Activated T-helper 1 cell treated with anti-CD3 and anti-CD28 coated beads, Interleukin-12 subunit alpha, Interleukin-12 subunit beta, Interleukin-2, Interleukin-4 antibody, amounts not matched to agents 30 ng/mL and 10 ng/mL and 1 ng/mL, durations not matched to agents 14 hours and 24 hours and 36 hours (primary cell): ENCODE measurements around the gene TSGA10IP. TPM values are rescaled to one million over a fixed set of nuclear protein-coding genes. Genes with fewer than 3 reads are reported as not detected.

Experiments used
- DNase-seq: peaks from one replicate; pipeline ENCODE4 v3.0.0; 2021; ENCODE audit warnings: low spot score
- H3K27ac Mint-ChIP-seq: one replicate; pipeline ENCODE4 v1.8.0; 2021; ENCODE audit warnings: mild to moderate bottlenecking, mixed read lengths
- H3K27me3 Mint-ChIP-seq: one replicate; pipeline ENCODE4 v1.8.0; 2022; ENCODE audit warnings: mild to moderate bottlenecking, moderate library complexity, mixed read lengths; ENCODE audit not compliant: insufficient read depth
- H3K36me3 Mint-ChIP-seq: one replicate; pipeline ENCODE4 v1.8.0; 2021; ENCODE audit warnings: low read depth, mixed read lengths
- H3K4me1 Mint-ChIP-seq: one replicate; pipeline ENCODE4 v1.8.0; 2021; ENCODE audit warnings: low read depth, mixed read lengths
- H3K4me3 Mint-ChIP-seq: one replicate; pipeline ENCODE4 v1.8.0; 2021; ENCODE audit warnings: mild to moderate bottlenecking, moderate library complexity, mixed read lengths
- H3K9me3 Mint-ChIP-seq: one replicate; pipeline ENCODE4 v1.8.0; 2021; ENCODE audit warnings: mixed read lengths
- intact Hi-C: fragments of 100-400 bp; cut with micrococcal nuclease; formaldehyde crosslinking; loops from one replicate; pipeline ENCODE4 v1.15.1; 2024
- total RNA-seq: library from RNA; stranded (reverse); gene quantifications from 2 replicates; pipeline ENCODE4 v1.2.3, GENCODE V29; 2022

TSGA10IP gene
- total RNA-seq, 1 donor from 2014 or later = not detected

- Mint-ChIP-seq H3K9me3 (no peaks in the 10 kb centered on the region), H3K27ac (no peak overlapping the region), H3K4me1 (peaks cover 8% of the 10 kb centered on the region), H3K4me3 (no peak overlapping the region), H3K27me3 (peaks cover 22% of the 10 kb centered on the region), H3K36me3 (no peaks in the 10 kb centered on the region)
- intact Hi-C loops = no loop called here
- no peak for DNase-seq
These were observed 37.4 kb upstream of the TSGA10IP start for GRCh38 chr11:65907878-65908277.

GRCh38 chr11:65911682-65912568 is 33.4 kb upstream of the TSGA10IP start:
- H3K27me3 Mint-ChIP-seq = peaks cover 9% of the 10 kb centered on the region
- no peak overlapping the region for H3K4me3 Mint-ChIP-seq
- no peaks in the 10 kb centered on the region for H3K9me3 Mint-ChIP-seq
- H3K27ac Mint-ChIP-seq = no peak overlapping the region
- H3K36me3 Mint-ChIP-seq = peaks cover 10% of the 10 kb centered on the region
- peaks cover 17% of the 10 kb centered on the region for H3K4me1 Mint-ChIP-seq
- no peak for DNase-seq
- intact Hi-C loops = no loop called here

GRCh38 chr11:65912845-65913244 is 32.4 kb upstream of the TSGA10IP start:
- intact Hi-C loops = no loop called here
- Mint-ChIP-seq H3K36me3 (peaks cover 13% of the 10 kb centered on the region), H3K4me1 (peaks cover 20% of the 10 kb centered on the region), H3K27me3 (peaks cover 3% of the 10 kb centered on the region), H3K27ac (no peak overlapping the region), H3K9me3 (no peaks in the 10 kb centered on the region), H3K4me3 (no peak overlapping the region)
- DNase-seq = no peak

- Mint-ChIP-seq H3K36me3 (peaks cover 15% of the 10 kb centered on the region), H3K9me3 (no peaks in the 10 kb centered on the region), H3K27me3 (no peaks in the 10 kb centered on the region), H3K27ac (no peak overlapping the region), H3K4me1 (peaks cover 16% of the 10 kb centered on the region), H3K4me3 (peak overlapping the region; percentile 19)
- intact Hi-C loops = no loop called here
- DNase-seq = no peak
These were observed 30.0 kb upstream of the TSGA10IP start for GRCh38 chr11:65915101-65915820.

GRCh38 chr11:65915821-65916251 is 29.4 kb upstream of the TSGA10IP start:
- Mint-ChIP-seq H3K36me3 (peaks cover 15% of the 10 kb centered on the region), H3K27ac (no peak overlapping the region), H3K9me3 (no peaks in the 10 kb centered on the region), H3K4me1 (peaks cover 17% of the 10 kb centered on the region), H3K4me3 (no peak overlapping the region), H3K27me3 (no peaks in the 10 kb centered on the region)
- no peak for DNase-seq
- intact Hi-C loops = no loop called here

- Mint-ChIP-seq H3K27ac (no peak overlapping the region), H3K4me1 (peaks cover 17% of the 10 kb centered on the region), H3K27me3 (no peaks in the 10 kb centered on the region), H3K4me3 (peak overlapping the region; percentile 88), H3K9me3 (no peaks in the 10 kb centered on the region), H3K36me3 (peaks cover 15% of the 10 kb centered on the region)
- DNase-seq = no peak
- intact Hi-C loops = no loop called here
These were observed 28.9 kb upstream of the TSGA10IP start for GRCh38 chr11:65916391-65916790.

- DNase-seq = no peak
- peaks cover 16% of the 10 kb centered on the region for H3K36me3 Mint-ChIP-seq
- peak overlapping the region; percentile 40 for H3K27ac Mint-ChIP-seq
- peak overlapping the region; percentile 88 for H3K4me3 Mint-ChIP-seq
- H3K4me1 Mint-ChIP-seq = peaks cover 17% of the 10 kb centered on the region
- H3K9me3 Mint-ChIP-seq = no peaks in the 10 kb centered on the region
- intact Hi-C loops = no loop called here
- no peaks in the 10 kb centered on the region for H3K27me3 Mint-ChIP-seq
These were observed 28.2 kb upstream of the TSGA10IP start for GRCh38 chr11:65917077-65917433.

- H3K27me3 Mint-ChIP-seq = no peaks in the 10 kb centered on the region
- intact Hi-C loops = no loop called here
- peak overlapping the region; percentile 84 for H3K27ac Mint-ChIP-seq
- H3K4me1 Mint-ChIP-seq = peaks cover 17% of the 10 kb centered on the region
- peaks cover 22% of the 10 kb centered on the region for H3K36me3 Mint-ChIP-seq
- no peak for DNase-seq
- H3K9me3 Mint-ChIP-seq = no peaks in the 10 kb centered on the region
- H3K4me3 Mint-ChIP-seq = peak overlapping the region; percentile 88
These were observed 27.7 kb upstream of the TSGA10IP start for GRCh38 chr11:65917434-65918210.

- Mint-ChIP-seq H3K27ac (peak within 1 kb of the TSS; percentile 84), H3K27me3 (no peaks in the 10 kb centered on the region), H3K36me3 (peaks cover 30% of the 10 kb centered on the region), H3K4me3 (peak within 1 kb of the TSS; percentile 94), H3K9me3 (no peaks in the 10 kb centered on the region), H3K4me1 (peaks cover 17% of the 10 kb centered on the region)
- no peak for DNase-seq
- intact Hi-C loops = loop anchor here (1.0 kb wide), 10 partner anchors 10 to 303 kb away; partner anchors contain the start of genes BANF1, CCDC85B, EIF1AD and FOSL1
These were observed 26.8 kb upstream of the TSGA10IP start, which contains the start of gene C11orf68 for GRCh38 chr11:65918211-65919140. TSS of gene C11orf68 (minus strand) at chr11:65919062. CDS start at chr11:65919031, 31 bp downstream.

- Mint-ChIP-seq H3K4me3 (peak within 1 kb of the TSS; percentile 94), H3K4me1 (peaks cover 17% of the 10 kb centered on the region), H3K27me3 (no peaks in the 10 kb centered on the region), H3K27ac (peak within 1 kb of the TSS; percentile 84), H3K36me3 (peaks cover 32% of the 10 kb centered on the region), H3K9me3 (no peaks in the 10 kb centered on the region)
- intact Hi-C loops = loop anchor here (1.0 kb wide), 10 partner anchors 9 to 304 kb away; partner anchors contain the start of genes BANF1, CCDC85B, EIF1AD and FOSL1
- DNase-seq = peak; percentile 97
These were observed 26.1 kb upstream of the TSGA10IP start, which contains the start of gene DRAP1 for GRCh38 chr11:65919141-65919572. TSS of gene DRAP1 (plus strand) at chr11:65919426. CDS start at chr11:65919502, 76 bp downstream.

- Mint-ChIP-seq H3K36me3 (peaks cover 34% of the 10 kb centered on the region), H3K27ac (peak overlapping the region; percentile 83), H3K4me1 (peaks cover 17% of the 10 kb centered on the region), H3K4me3 (peak overlapping the region; percentile 94), H3K27me3 (no peaks in the 10 kb centered on the region), H3K9me3 (no peaks in the 10 kb centered on the region)
- intact Hi-C loops = loop anchor here (1.0 kb wide), 10 partner anchors 9 to 304 kb away; partner anchors contain the start of genes BANF1, CCDC85B, EIF1AD and FOSL1
- no peak for DNase-seq
These were observed 25.5 kb upstream of the TSGA10IP start for GRCh38 chr11:65919573-65920371.
